ENCODE results near the gene DDX56.

DNA sequence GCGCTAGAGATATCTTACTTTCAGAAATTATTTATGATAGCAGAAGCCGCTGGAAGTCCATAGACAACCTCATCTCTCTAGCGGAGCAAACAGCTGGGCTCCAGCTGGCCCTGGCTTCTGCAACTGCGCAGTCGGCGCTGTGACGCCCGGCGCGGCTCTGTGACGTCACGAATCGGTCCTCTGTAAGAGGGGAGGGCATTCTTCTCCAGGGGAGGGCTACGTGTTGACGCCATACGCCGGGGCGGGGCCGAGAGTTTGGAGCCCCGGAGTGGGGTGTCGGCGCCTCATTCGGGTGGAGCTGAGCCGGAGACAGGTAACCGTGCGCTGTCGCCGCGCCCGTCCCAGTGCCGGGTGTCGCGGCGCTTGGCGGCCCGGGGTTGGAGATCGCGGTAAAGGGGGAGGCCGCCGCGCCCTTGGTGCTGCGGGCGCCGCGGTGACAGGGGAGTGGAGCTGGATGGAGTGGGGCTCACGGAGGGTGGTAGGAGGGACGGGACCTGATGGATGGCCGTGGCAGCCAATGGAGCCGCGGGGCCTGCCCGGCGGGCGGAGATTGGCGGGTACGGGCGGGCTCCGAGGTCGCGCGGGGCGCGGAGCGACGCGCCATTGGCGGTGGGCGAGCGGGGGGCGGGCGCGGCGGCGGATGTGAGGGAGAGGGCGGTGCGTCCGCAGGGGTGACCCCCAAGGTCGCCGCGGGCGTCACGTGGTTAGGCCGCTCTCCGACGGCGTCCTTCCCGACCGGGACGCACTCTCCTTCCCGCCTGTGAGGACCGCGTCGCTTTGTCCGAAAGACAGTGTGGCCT lies 32.8 kb upstream of the DDX56 start, which contains the start of gene OGDH:
- TF ChIP-seq POLR2AphosphoS5 (IDR thresholded peaks at IDR 0.05; ENCODE audit: low read depth, low read length): peak; percentile 97
- TF ChIP-seq, protein P1, sequence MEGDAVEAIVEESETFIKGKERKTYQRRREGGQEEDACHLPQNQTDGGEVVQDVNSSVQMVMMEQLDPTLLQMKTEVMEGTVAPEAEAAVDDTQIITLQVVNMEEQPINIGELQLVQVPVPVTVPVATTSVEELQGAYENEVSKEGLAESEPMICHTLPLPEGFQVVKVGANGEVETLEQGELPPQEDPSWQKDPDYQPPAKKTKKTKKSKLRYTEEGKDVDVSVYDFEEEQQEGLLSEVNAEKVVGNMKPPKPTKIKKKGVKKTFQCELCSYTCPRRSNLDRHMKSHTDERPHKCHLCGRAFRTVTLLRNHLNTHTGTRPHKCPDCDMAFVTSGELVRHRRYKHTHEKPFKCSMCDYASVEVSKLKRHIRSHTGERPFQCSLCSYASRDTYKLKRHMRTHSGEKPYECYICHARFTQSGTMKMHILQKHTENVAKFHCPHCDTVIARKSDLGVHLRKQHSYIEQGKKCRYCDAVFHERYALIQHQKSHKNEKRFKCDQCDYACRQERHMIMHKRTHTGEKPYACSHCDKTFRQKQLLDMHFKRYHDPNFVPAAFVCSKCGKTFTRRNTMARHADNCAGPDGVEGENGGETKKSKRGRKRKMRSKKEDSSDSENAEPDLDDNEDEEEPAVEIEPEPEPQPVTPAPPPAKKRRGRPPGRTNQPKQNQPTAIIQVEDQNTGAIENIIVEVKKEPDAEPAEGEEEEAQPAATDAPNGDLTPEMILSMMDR (IDR thresholded peaks at IDR 0.05): no peak
- TF ChIP-seq, protein P2, sequence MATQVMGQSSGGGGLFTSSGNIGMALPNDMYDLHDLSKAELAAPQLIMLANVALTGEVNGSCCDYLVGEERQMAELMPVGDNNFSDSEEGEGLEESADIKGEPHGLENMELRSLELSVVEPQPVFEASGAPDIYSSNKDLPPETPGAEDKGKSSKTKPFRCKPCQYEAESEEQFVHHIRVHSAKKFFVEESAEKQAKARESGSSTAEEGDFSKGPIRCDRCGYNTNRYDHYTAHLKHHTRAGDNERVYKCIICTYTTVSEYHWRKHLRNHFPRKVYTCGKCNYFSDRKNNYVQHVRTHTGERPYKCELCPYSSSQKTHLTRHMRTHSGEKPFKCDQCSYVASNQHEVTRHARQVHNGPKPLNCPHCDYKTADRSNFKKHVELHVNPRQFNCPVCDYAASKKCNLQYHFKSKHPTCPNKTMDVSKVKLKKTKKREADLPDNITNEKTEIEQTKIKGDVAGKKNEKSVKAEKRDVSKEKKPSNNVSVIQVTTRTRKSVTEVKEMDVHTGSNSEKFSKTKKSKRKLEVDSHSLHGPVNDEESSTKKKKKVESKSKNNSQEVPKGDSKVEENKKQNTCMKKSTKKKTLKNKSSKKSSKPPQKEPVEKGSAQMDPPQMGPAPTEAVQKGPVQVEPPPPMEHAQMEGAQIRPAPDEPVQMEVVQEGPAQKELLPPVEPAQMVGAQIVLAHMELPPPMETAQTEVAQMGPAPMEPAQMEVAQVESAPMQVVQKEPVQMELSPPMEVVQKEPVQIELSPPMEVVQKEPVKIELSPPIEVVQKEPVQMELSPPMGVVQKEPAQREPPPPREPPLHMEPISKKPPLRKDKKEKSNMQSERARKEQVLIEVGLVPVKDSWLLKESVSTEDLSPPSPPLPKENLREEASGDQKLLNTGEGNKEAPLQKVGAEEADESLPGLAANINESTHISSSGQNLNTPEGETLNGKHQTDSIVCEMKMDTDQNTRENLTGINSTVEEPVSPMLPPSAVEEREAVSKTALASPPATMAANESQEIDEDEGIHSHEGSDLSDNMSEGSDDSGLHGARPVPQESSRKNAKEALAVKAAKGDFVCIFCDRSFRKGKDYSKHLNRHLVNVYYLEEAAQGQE (IDR thresholded peaks at IDR 0.05; ENCODE audit: insufficient read depth in 1 of 2, low read depth in 2 of 2, low read length in 1 of 2): no peak
- peak; percentile 96; the same call in 1 of the 2 replicates for TF ChIP-seq SIN3A (IDR thresholded peaks at IDR 0.05; ENCODE audit: borderline replicate concordance, insufficient read depth, low read depth, low read length)
